Astrocyte (in vitro differentiated cells and primary cell): ENCODE measurements around the gene SH3GL2. TPM values are rescaled to one million over a fixed set of nuclear protein-coding genes. Genes with fewer than 3 reads are reported as not detected.

Experiments used
- DNase-seq: peaks from one replicate; pipeline ENCODE4 v3.0.0-alpha.2; 2010; ENCODE audit warnings: low read depth
- FAIRE-seq: peaks from 2 replicates; lab custom pipeline; 2011; peaks lifted over from hg19 to GRCh38; lab: Jason Lieb, UNC
- H2AFZ ChIP-seq: 2 replicates; pipeline ENCODE4 v1.6.0; 2012; ENCODE audit warnings: low read depth, low read length, inconsistent platforms
- H3K27ac ChIP-seq: 2 replicates; pipeline ENCODE4 v1.5.1; 2011; ENCODE audit warnings: low read depth, low read length, inconsistent platforms
- H3K27me3 ChIP-seq: 2 replicates; pipeline ENCODE4 v1.6.0; 2011; ENCODE audit warnings: low read length, inconsistent platforms; ENCODE audit not compliant: insufficient read depth
- H3K36me3 ChIP-seq: 2 replicates; pipeline ENCODE4 v1.5.1; 2011; ENCODE audit warnings: low read length, inconsistent platforms; ENCODE audit not compliant: insufficient read depth
- H3K4me1 ChIP-seq: 2 replicates; pipeline ENCODE4 v1.5.1; 2011; ENCODE audit warnings: low read length, inconsistent platforms; ENCODE audit not compliant: insufficient read depth
- H3K4me2 ChIP-seq: 2 replicates; pipeline ENCODE4 v1.6.0; 2012; ENCODE audit warnings: low read length, inconsistent platforms
- H3K4me3 ChIP-seq: 2 replicates; pipeline ENCODE4 v1.5.1; 2011; ENCODE audit warnings: low read depth, mild to moderate bottlenecking, low read length, inconsistent platforms; ENCODE audit not compliant: insufficient read depth
- H3K79me2 ChIP-seq: 2 replicates; pipeline ENCODE4 v1.6.0; 2012; ENCODE audit warnings: mild to moderate bottlenecking, low read length, inconsistent platforms; ENCODE audit not compliant: insufficient read depth
- H3K9ac ChIP-seq: 2 replicates; pipeline ENCODE4 v1.6.0; 2012; ENCODE audit warnings: mild to moderate bottlenecking, low read length, inconsistent platforms
- H3K9me3 ChIP-seq: 2 replicates; pipeline ENCODE4 v1.5.1; 2012; ENCODE audit warnings: low read depth, mild to moderate bottlenecking, low read length, inconsistent platforms; ENCODE audit not compliant: insufficient read depth
- H4K20me1 ChIP-seq: 2 replicates; pipeline ENCODE4 v1.6.0; 2012; ENCODE audit warnings: low read length, inconsistent platforms; ENCODE audit not compliant: insufficient read depth
- H3K27ac Mint-ChIP-seq: one replicate; pipeline ENCODE4 v1.8.0; 2021; ENCODE audit warnings: mild to moderate bottlenecking, mixed read lengths; ENCODE audit not compliant: unreplicated experiment
- H3K27me3 Mint-ChIP-seq: one replicate; pipeline ENCODE4 v1.8.0; 2021; ENCODE audit warnings: low read depth, mixed read lengths; ENCODE audit not compliant: unreplicated experiment
- H3K36me3 Mint-ChIP-seq: one replicate; pipeline ENCODE4 v1.8.0; 2021; ENCODE audit warnings: low read depth, mixed read lengths; ENCODE audit not compliant: unreplicated experiment
- H3K4me1 Mint-ChIP-seq: one replicate; pipeline ENCODE4 v1.8.0; 2021; ENCODE audit warnings: low read depth, mixed read lengths; ENCODE audit not compliant: unreplicated experiment
- H3K4me3 Mint-ChIP-seq: one replicate; pipeline ENCODE4 v1.8.0; 2021; ENCODE audit warnings: mild to moderate bottlenecking, moderate library complexity, mixed read lengths; ENCODE audit not compliant: unreplicated experiment
- H3K9me3 Mint-ChIP-seq: one replicate; pipeline ENCODE4 v1.8.0; 2021; ENCODE audit warnings: mild to moderate bottlenecking, mixed read lengths; ENCODE audit not compliant: unreplicated experiment
- CTCF ChIP-seq: IDR thresholded peaks from 2 replicates; pipeline ENCODE4 v1.5.1; 2011; ENCODE audit warnings: low read depth, mild to moderate bottlenecking, inconsistent platforms, low read length, moderate library complexity; ENCODE audit not compliant: insufficient read depth
- EZH2 ChIP-seq: IDR thresholded peaks from 2 replicates; pipeline ENCODE4 v1.6.1; 2012; ENCODE audit warnings: mild to moderate bottlenecking, low read length, inconsistent platforms; ENCODE audit not compliant: insufficient read depth
- total RNA-seq: library from RNA; stranded (reverse); gene quantifications from 2 replicates; pipeline ENCODE4 v1.2.1, GENCODE V29; 2021

The SH3GL2 gene
- total RNA-seq, 1 donor from 2014 or later = 0.16 TPM

DNA sequence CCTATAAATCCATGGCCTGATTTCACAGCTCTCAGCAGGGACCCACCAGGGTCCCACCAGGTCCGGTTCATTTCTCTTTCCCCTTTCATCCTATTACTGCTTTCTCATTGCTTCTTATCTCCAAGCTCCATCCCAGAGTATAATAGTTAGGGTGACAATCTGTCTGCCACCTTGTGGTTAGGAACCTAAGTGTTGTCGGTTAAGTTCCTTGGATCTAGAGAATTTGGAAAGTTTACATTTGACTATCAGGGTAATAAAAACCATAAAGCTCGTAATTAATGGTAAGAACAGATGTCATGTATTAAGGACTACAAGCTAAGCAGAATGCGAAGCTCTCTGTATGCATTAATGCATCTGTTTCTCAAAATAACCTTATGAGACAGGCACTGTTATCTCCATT lies 259.1 kb downstream of the SH3GL2 start:
- Histone ChIP-seq H3K79me2 (no peaks in the 10 kb centered on the region), H3K27ac (no peak overlapping the region), H3K36me3 (no peaks in the 10 kb centered on the region), H4K20me1 (no peaks in the 10 kb centered on the region), H3K27me3 (no peaks in the 10 kb centered on the region), H3K9ac (no peak overlapping the region), H3K9me3 (no peaks in the 10 kb centered on the region), H2AFZ (no peak overlapping the region), H3K4me1 (no peaks in the 10 kb centered on the region), H3K4me2 (no peak overlapping the region), H3K4me3 (no peak overlapping the region)
- DNase-seq (no peak), FAIRE-seq (no peak)
- no peak for TF ChIP-seq EZH2
- no peak for TF ChIP-seq CTCF
- H3K36me3 Mint-ChIP-seq = no peaks in the 10 kb centered on the region
- H3K4me1 Mint-ChIP-seq = no peaks in the 10 kb centered on the region
- peaks cover 3% of the 10 kb centered on the region for H3K9me3 Mint-ChIP-seq
- H3K4me3 Mint-ChIP-seq = no peak overlapping the region
- H3K27me3 Mint-ChIP-seq = no peaks in the 10 kb centered on the region
- no peak overlapping the region for H3K27ac Mint-ChIP-seq

- no peaks in the 10 kb centered on the region for H3K27me3 ChIP-seq
- no peaks in the 10 kb centered on the region for H4K20me1 ChIP-seq
- no peak overlapping the region for H2AFZ ChIP-seq
- H3K36me3 Mint-ChIP-seq = no peaks in the 10 kb centered on the region
- no peaks in the 10 kb centered on the region for H3K36me3 ChIP-seq
- no peaks in the 10 kb centered on the region for H3K4me1 Mint-ChIP-seq
- H3K4me2 ChIP-seq = no peak overlapping the region
- no peaks in the 10 kb centered on the region for H3K27me3 Mint-ChIP-seq
- DNase-seq (no peak), FAIRE-seq (no peak)
- no peak overlapping the region for H3K27ac ChIP-seq
- H3K4me1 ChIP-seq = no peaks in the 10 kb centered on the region
- TF ChIP-seq CTCF (no peak), EZH2 (no peak)
- no peak overlapping the region for H3K4me3 ChIP-seq
- H3K4me3 Mint-ChIP-seq = no peak overlapping the region
- H3K9me3 Mint-ChIP-seq = peaks cover 13% of the 10 kb centered on the region
- no peak overlapping the region for H3K27ac Mint-ChIP-seq
- no peak overlapping the region for H3K9ac ChIP-seq
- H3K9me3 ChIP-seq = no peaks in the 10 kb centered on the region
- H3K79me2 ChIP-seq = no peaks in the 10 kb centered on the region
Measured at GRCh38 chr9:17839776-17840175, 260.9 kb downstream of the SH3GL2 start.

DNA sequence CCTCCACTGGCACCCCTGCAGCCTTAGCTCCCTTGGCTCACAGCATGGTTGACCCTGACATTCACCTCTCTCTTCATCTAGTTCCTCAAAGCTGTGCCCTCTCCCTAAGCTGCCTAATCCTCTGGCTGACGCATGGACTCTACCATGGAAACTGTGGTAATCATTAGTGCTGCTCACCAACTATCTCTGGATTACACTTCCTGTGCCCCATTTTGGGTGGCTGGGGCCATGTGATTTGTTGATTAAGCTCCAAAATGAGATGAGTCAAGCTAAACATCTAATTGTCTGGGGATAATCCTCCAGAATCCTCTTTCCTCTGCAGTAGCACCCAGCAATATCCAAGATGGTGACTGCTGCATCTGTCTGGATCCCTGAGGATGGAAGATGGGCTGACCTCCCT lies 264.4 kb downstream of the SH3GL2 start:
- H3K4me3 Mint-ChIP-seq = no peak overlapping the region
- DNase-seq = no peak
- no peaks in the 10 kb centered on the region for H3K27me3 Mint-ChIP-seq
- no peak for FAIRE-seq
- Histone ChIP-seq H3K27me3 (no peaks in the 10 kb centered on the region), H3K9me3 (no peaks in the 10 kb centered on the region), H3K4me2 (no peak overlapping the region), H3K27ac (no peak overlapping the region), H3K36me3 (no peaks in the 10 kb centered on the region), H3K9ac (no peak overlapping the region), H4K20me1 (no peaks in the 10 kb centered on the region), H3K4me3 (no peak overlapping the region), H3K79me2 (no peaks in the 10 kb centered on the region), H2AFZ (no peak overlapping the region), H3K4me1 (no peaks in the 10 kb centered on the region)
- H3K9me3 Mint-ChIP-seq = peaks cover 15% of the 10 kb centered on the region
- H3K27ac Mint-ChIP-seq = no peak overlapping the region
- H3K36me3 Mint-ChIP-seq = no peaks in the 10 kb centered on the region
- no peaks in the 10 kb centered on the region for H3K4me1 Mint-ChIP-seq
- TF ChIP-seq EZH2 (no peak), CTCF (no peak)
